ENCODE measurements around the gene PRSS57. TPM values are rescaled to one million over a fixed set of nuclear protein-coding genes. Genes with fewer than 3 reads are reported as not detected.

PRSS57 gene
- total and polyA plus RNA-seq, 2 of the 8 experiments (the other 6 are each of a cell fraction or from before 2014, with no cell fraction given), result not detected

- CTCF ChIA-PET (ENCODE audit: partially characterized antibody), result interaction anchor here (0.7 to 3.5 kb wide), 6 partner anchors 8 to 612 kb away, joined by 4 to 17 read pairs (median 4); no protein-coding TSS in a partner anchor
- H4K8ac ChIP-seq (ENCODE audit: extremely low read depth, insufficient read depth, low read length), result no peak overlapping the region; the same call in 1 of the 2 replicates
- TF ChIP-seq SAP30 (IDR thresholded peaks at IDR 0.05; ENCODE audit: insufficient read depth, insufficient replicate concordance, low read length) (no peak), RBBP5 (IDR thresholded peaks at IDR 0.05; ENCODE audit: borderline replicate concordance, low read depth, low read length) (no peak), CEBPB (IDR thresholded peaks at IDR 0.05; ENCODE audit: low read depth, low read length) (no peak), KDM4A (IDR thresholded peaks at IDR 0.05; ENCODE audit: low read depth, low read length, severe bottlenecking) (no peak), TCF12 (IDR thresholded peaks at IDR 0.05; ENCODE audit: low read depth, low read length) (no peak), BRCA1 (IDR thresholded peaks at IDR 0.05; ENCODE audit: low read depth, low read length) (no peak), YY1 (IDR thresholded peaks at IDR 0.05; ENCODE audit: low read depth, low read length) (no peak), CHD2 (IDR thresholded peaks at IDR 0.05; ENCODE audit: low read length) (no peak), RFX5 (IDR thresholded peaks at IDR 0.05; ENCODE audit: borderline replicate concordance, low read depth, low read length) (no peak)
These were observed 35.7 kb upstream of the PRSS57 start for GRCh38 chr19:731000-731399.

More at GRCh38 chr19:731000-731399, 35.7 kb upstream of the PRSS57 start:
- H2AFZ ChIP-seq (ENCODE audit: low read length), result no peak overlapping the region
- no peak overlapping the region for H3K56ac ChIP-seq (replicated peaks; ENCODE audit: insufficient read length, low read depth, low read length)
- no peaks in the 10 kb centered on the region for H3K9me3 ChIP-seq (ENCODE audit: insufficient read depth in 2 of 2, low read depth in 1 of 2, low read length in 1 of 2)
- no peak overlapping the region for H3K4ac ChIP-seq (replicated peaks; ENCODE audit: insufficient read length, low read depth, low read length)
- H3K27ac ChIP-seq (ENCODE audit: low read depth, low read length), result no peak overlapping the region
- H3K9ac ChIP-seq (replicated peaks in 1 of 4; ENCODE audit: extremely low read depth in 1 of 4, low read depth in 3 of 4, low read length in 3 of 4), result no peak overlapping the region
- H2BK12ac ChIP-seq (ENCODE audit: low read depth, low read length), result no peak overlapping the region
- H4K5ac ChIP-seq (ENCODE audit: insufficient read length, low read depth, low read length), result no peak overlapping the region
- WGBS, 2 experiments (ENCODE audit: extremely low coverage in 1 of 2, insufficient coverage in 1 of 2, insufficient read length in 1 of 2, insufficient replicate concordance in 2 of 2, low coverage in 1 of 2, low lambda C conversion rate in 2 of 2, missing lambda C conversion rate in 1 of 2), result 91% methylated on average over 16 of the region's 16 CpGs; no CpG with 5 or more reads in 1 of the 2 experiments
- POLR2A ChIA-PET (ENCODE audit: partially characterized antibody), result interaction anchor here (1.0 to 1.2 kb wide), 2 partner anchors 14 to 50 kb away, joined by 3 to 4 read pairs; no protein-coding TSS in a partner anchor
- H3K4me2 ChIP-seq (ENCODE audit: insufficient read depth in 1 of 2, low read depth in 2 of 2, low read length in 2 of 2), result no peak overlapping the region
- no peaks in the 10 kb centered on the region; a peak in 1 of 8 replicates for H3K36me3 ChIP-seq (ENCODE audit: control insufficient read depth in 2 of 4, insufficient read depth in 4 of 4, low read length in 3 of 4)
- H3K18ac ChIP-seq (ENCODE audit: extremely low read depth, low read length), result no peak overlapping the region
- H3K27me3 ChIP-seq (replicated peaks in 1 of 4; ENCODE audit: control insufficient read depth in 3 of 4, extremely low read depth in 1 of 4, insufficient read depth in 3 of 4, low read length in 3 of 4), result no peaks in the 10 kb centered on the region
- no peak overlapping the region for H3K14ac ChIP-seq (ENCODE audit: insufficient read length)
- H2BK120ac ChIP-seq (replicated peaks; ENCODE audit: low read depth, low read length), result no peak overlapping the region
- DNase-seq (ENCODE audit: low read depth in 1 of 2, low spot score in 2 of 2) (no peak), FAIRE-seq (no peak)
- no peaks in the 10 kb centered on the region for H3K4me1 ChIP-seq (replicated peaks in 1 of 4; ENCODE audit: control insufficient read depth in 3 of 4, insufficient read depth in 4 of 4, low read length in 3 of 4)
- no peak overlapping the region for H2BK5ac ChIP-seq (ENCODE audit: low read depth, low read length)
- H4K91ac ChIP-seq (replicated peaks; ENCODE audit: insufficient read length, low read length), result no peak overlapping the region
- no peak overlapping the region for H3K4me3 ChIP-seq (ENCODE audit: extremely low read depth in 1 of 4, insufficient read depth in 2 of 4, low read depth in 3 of 4, low read length in 4 of 4)
- H3K23me2 ChIP-seq (ENCODE audit: low read depth, low read length), result no peaks in the 10 kb centered on the region
- peaks cover 0 to 6% of the 10 kb centered on the region in 2 experiments for H4K20me1 ChIP-seq (replicated peaks in 1 of 2; ENCODE audit: control insufficient read depth in 1 of 2, insufficient read depth in 2 of 2, low read length in 2 of 2)
- no peaks in the 10 kb centered on the region for H3K79me2 ChIP-seq (ENCODE audit: control insufficient read depth in 1 of 2, insufficient read depth in 2 of 2, low read length in 2 of 2)
- no peaks in the 10 kb centered on the region; the same call in 1 of the 2 replicates for H3K79me1 ChIP-seq (ENCODE audit: low read depth, low read length)
- H2AK5ac ChIP-seq (ENCODE audit: low read depth, low read length), result no peak overlapping the region
- H3K23ac ChIP-seq (ENCODE audit: insufficient read length), result no peak overlapping the region
- no peak overlapping the region for H2BK15ac ChIP-seq (ENCODE audit: low read length)
- H2BK20ac ChIP-seq (ENCODE audit: low read length), result no peak overlapping the region

Measured in H1 (cell line).